Activated T-cell treated with anti-CD3 and anti-CD28 coated beads for 24 hours (primary cell): ENCODE data around the gene TUBA3E.
A peak's percentile ranks its signal among the peaks of the same experiment; 100 is the strongest.
"Not testable (repeated sequence)": the region's sequence is repeated elsewhere in the genome, so short reads cannot be mapped to it uniquely, and the experiment has no call there.

Experiments
- DNase-seq: peaks from one replicate; pipeline ENCODE4 v3.0.0-alpha.2; 2020; ENCODE audit warnings: low read depth

Gene TUBA3E

DNA sequence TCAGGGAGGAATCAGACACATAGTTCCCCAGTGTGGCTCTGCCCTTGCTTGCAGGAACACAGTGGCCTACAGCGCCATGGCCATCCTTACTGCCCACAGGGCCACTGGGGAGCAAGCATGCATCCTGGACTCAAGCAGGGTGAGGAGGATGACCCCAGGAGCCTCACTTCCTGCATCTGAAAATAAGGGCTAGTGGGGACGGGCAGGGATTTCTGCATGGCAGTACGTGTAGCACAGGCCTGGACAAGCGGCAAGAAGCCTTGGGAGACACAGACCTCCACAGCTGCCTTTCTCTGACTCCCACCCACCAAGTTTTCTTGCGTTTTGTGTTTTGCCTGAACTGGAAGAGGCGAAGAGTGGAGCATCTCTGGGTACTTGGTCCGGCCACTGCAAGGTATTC lies 35.8 kb downstream of the TUBA3E start:
- DNase-seq: not testable (repeated sequence)

- DNase-seq: not testable (repeated sequence)
Measured at GRCh38 chr2:130160838-130161705, 37.2 kb downstream of the TUBA3E start.

- DNase-seq: no peak
Measured at GRCh38 chr2:130160131-130160530, 38.1 kb downstream of the TUBA3E start.

DNA sequence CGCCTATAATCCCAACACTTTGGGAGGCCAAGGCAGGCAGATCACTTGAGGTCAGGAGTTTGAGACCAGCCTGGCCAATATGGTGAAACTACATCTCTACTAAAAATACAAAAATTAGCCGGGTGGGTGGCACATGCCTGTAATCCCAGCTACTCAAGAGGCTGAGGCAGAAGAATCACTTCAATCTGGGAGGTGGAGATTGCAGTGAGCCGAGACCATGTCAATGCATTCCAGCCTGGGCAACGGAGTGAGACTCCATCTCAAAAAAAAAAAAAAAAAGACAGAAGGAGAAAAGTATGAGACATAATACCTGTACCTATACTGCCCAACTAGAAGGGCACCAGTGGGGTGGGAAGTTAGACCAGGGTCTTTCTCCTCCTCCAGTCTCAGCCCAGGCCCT lies 38.9 kb downstream of the TUBA3E start:
- DNase-seq: not testable (repeated sequence)

DNA sequence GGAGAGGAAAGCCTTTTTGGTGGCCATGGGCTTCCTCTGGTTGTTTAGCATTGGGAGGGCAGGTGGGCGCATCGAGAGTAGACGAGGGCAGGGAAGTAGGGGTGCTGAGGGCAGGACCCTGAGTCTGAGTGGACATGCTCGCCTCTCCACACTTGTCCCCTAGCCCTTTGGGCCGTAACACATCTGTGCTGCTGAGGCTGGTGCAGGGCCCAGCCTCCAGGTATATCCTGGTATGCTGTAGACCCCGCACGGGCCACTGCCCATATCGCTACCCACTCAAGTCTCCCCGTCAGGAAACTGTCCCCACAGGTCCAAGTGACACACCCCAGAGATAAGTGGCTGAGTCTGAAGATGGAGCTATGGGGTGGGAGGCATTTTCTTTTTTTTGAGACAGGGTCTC lies 39.6 kb downstream of the TUBA3E start:
- no peak for DNase-seq

DNA sequence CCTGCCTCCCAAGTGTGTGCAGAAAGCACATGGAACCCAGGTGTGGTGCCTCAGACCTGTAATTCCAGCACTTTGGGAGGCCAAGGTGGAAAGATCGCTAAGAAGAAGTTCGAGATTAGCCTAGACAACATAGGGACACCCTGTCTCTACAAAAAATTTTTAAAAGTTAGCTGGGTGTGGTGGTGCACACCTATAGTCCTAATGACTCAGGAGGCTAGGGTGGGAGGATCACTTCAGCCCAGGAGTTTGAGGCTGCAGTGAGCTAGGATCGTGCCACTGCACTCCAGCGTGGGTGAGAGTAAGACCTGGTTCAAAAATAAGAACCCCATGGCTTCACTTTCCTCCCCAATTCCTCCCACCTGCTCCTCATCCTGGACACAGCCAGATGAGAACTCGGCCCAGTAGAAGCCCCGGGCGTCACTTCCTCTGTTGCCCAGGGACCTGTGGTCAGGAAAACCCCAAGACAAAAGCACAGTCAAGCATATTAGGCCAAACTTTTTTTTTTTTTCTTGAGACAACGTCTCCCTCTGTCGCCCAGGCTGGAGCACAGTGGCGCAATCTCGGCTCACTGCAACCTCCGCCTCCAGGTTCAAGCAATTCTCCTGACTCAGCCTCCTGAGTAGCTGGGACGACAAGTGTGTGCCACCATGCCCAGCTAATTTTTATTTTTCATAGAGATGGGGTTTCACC lies 40.3 kb downstream of the TUBA3E start:
- DNase-seq: not testable (repeated sequence)

DNA sequence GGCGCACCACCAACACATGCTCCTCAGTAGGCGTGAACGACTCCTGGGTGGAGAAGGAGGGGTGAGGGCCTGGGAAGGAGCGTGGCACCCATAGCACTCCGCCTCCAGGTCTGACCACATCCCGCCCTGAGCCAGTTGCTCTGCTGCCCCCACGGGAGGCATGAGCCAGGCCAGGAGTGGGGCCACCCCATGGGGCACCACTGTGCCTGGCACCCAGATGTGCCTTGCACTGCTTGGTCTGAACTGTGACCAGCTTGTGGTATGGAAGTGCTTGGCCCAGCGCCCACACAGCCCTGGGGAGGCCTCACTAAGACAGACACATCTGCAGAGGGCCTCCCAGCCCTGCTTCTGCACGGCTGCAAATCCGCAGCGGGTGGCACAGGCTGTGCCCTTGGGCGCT lies 40.9 kb downstream of the TUBA3E start:
- not testable (repeated sequence) for DNase-seq

- no peak for DNase-seq
Measured at GRCh38 chr2:130156624-130157004, 41.6 kb downstream of the TUBA3E start.

GRCh38 chr2:130155956-130156623 lies 42.1 kb downstream of the TUBA3E start:
- DNase-seq: not testable (repeated sequence)

GRCh38 chr2:130154773-130155765 lies 43.2 kb downstream of the TUBA3E start:
- DNase-seq: no peak

DNA sequence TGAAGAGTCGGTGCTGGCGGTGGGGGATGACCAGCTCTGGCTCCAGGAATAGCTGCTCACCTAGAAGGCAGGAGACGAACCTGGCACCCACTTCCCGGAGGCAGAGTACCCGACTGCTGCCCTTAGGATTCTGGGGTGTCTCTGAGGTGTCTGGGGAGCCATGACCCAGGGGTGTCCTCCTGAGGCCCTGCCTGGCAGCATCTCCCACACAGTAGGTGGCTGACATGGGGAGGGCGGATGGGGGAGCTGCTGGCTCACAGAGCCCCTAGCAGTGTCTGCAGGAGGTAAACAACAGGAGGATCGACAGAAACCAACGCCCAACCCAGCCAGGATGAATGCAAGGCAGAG lies 43.8 kb downstream of the TUBA3E start:
- DNase-seq: not testable (repeated sequence)

- DNase-seq: not testable (repeated sequence)
Measured at GRCh38 chr2:130153721-130154422, 44.4 kb downstream of the TUBA3E start.

GRCh38 chr2:130152816-130153595 lies 45.2 kb downstream of the TUBA3E start:
- DNase-seq: no peak

DNA sequence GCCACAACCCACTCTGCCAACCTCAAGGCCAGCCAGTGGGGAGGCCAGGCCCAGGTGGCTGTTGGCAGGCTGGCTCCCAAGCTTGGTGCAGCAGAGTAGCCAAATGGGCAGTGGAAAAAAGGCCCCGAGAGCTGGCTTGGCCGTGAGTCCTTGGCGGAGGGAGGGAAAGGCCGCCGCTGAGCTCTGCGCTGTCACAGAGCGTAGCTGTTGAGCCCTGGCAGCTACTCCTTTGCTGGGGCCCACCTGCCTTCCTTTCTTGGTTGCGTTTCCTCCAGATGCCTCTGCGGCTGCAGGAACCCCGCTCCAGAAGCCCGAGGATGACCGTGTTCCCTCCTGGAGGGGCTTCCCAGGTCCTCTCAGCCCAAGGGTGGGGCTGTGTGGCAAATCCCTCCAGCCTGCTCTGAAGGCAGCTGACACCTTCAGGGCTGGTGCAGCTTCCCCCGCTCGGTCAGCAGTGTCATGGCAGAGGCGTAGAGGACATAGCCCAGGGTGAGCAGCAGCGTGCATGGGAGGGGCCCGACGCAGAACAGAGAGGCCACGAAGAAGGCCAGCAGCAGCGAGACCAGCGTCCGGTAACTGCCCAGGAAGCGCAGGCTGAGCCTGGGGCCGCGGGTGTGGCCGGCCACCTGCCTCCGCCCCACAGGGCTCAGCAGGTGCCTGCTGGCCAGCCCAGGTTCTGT lies 46.0 kb downstream of the TUBA3E start:
- not testable (repeated sequence) for DNase-seq

- not testable (repeated sequence) for DNase-seq
Measured at GRCh38 chr2:130151145-130151512, 47.1 kb downstream of the TUBA3E start.

DNA sequence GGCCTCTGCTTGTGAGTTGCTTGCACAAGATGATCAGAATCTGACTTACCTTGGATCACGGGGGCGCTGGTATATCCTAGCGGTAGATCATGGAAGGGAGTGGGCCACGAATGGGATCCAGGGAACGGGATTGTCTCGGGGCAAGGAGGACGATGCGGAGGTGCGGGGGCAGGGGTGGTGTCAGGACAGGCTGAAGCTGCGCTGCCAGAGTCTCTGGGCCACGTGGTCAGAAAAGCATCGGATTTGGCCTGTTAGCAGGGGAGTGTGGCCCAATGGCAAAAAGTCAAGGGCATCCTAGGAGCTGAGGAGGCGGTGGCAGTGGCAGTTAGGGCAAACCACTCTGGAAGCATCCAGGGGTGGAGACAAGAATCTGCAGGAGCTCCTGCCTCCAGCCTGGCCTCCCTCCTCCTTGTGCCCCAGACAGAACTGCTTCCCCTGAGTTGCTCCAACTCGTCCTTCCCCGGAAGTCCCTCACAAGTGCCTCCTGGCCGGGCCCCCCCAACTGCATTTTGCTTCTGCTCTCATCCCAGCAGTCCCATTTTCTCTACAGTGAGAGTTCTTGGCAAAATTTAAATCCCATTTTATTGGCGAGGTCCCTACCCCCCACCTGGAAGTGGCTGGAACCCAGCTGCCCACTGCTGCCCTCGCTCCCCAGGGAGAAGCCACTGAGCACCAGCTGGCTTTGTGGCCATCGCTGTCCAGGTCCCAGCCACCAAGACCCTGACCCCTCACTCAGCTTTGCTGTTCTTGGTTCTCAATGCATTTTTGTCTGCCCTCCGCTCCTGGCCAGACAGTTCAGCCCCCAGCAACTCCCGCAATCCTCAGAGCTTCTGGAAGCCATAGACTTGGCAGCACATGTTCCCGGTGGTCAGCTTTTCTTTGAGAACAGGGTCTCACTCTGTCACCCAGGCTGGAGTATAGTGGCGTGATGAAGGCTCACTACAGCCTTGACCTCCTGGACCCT lies 47.8 kb downstream of the TUBA3E start:
- DNase-seq: no peak

- not testable (repeated sequence) for DNase-seq
Measured at GRCh38 chr2:130148515-130148914, 49.7 kb downstream of the TUBA3E start.

DNA sequence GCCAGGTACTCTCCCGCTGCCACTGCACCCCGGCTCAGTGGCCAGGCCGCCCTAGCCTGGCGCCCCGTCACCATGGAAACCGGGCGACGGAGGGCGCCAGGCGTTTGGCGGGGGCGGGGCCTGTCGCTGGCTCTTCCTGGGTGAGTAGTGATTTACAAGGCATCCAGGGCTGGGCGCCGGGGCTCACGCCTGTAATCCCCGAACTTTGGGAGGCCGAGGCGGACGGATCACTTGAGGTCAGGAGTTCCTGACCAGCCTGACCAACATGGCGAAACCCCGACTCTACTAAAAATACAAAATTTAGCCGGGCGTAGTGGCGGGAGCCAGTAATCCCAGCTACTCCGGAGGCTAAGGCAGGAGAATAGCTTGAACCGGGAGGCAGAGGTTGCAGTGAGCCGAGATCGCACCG lies 53.2 kb downstream of the TUBA3E start, which contains the start of gene CCDC74B:
Gene CCDC74B (minus strand): TSS at position 107 of the 409 bp plus-strand sequence. CDS start 116 bp downstream, outside the sequence.
- DNase-seq: peak; percentile 34
